IPS-18a (cell line): Measurements from ENCODE around the gene EPPIN.

Experiments
- H3K27ac ChIP-seq: one replicate; pipeline ENCODE4 v1.5.1; 2013; ENCODE audit warnings: low read length
- H3K27me3 ChIP-seq: one replicate; pipeline ENCODE4 v1.6.1; 2013; ENCODE audit warnings: mild to moderate bottlenecking, low read length; ENCODE audit not compliant: control insufficient read depth, insufficient read depth
- H3K36me3 ChIP-seq: one replicate; pipeline ENCODE4 v1.6.1; 2013; ENCODE audit warnings: low read depth, low read length; ENCODE audit not compliant: control insufficient read depth
- H3K4me1 ChIP-seq: one replicate; pipeline ENCODE4 v1.6.1; 2013; ENCODE audit warnings: low read depth, low read length; ENCODE audit not compliant: control insufficient read depth
- H3K4me3 ChIP-seq: one replicate; pipeline ENCODE4 v1.5.1; 2013; ENCODE audit warnings: low read length
- H3K9ac ChIP-seq: one replicate; pipeline ENCODE4 v1.6.1; 2013; ENCODE audit warnings: mild to moderate bottlenecking, low read length, moderate library complexity
- H3K9me3 ChIP-seq: one replicate; pipeline ENCODE4 v1.6.1; 2013; ENCODE audit warnings: low read depth, low read length; ENCODE audit not compliant: control insufficient read depth

Gene EPPIN

DNA sequence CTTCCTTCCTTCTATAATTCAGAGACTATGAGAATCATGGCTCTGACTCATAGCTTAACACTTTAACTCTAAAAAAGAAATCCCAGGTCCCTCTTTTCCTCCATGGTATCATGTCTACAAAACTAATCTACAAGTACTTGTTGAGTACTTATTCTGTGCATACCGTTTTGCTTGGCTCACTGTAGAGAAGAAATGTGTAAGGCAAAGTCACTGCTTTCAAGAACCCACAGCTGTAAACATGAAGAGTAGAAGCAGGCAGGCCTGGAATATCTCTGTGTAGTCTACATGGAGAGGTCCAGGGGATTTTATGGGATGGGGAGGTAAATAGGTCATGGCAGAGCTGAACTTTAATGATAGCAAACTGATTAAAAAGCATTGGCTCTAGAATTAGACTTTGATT is 45.6 kb downstream of the EPPIN start:
- Histone ChIP-seq H3K4me3 (no peak overlapping the region), H3K36me3 (no peaks in the 10 kb centered on the region), H3K27ac (no peak overlapping the region), H3K9me3 (no peaks in the 10 kb centered on the region), H3K4me1 (no peaks in the 10 kb centered on the region), H3K9ac (no peak overlapping the region), H3K27me3 (no peaks in the 10 kb centered on the region)

DNA sequence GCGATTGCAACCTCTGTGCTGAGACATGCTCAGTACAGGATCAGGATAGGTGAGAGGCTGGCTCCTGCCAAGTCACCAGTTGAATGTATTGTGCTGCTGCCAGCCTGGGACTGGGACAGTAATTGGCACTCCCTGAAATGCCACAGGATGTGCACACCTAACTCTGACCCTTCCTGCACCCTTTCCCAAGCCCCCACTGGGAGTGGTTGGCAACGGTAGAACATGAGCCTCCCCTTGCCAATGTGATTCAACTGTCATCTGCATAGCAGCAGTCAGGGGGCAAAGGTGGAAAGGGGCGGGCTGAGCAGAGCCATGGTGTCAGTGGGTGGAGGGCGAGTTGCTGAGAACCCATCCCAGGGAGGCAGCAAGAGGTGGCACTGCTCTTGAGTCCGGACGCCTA is 47.2 kb downstream of the EPPIN start:
- Histone ChIP-seq H3K36me3 (no peaks in the 10 kb centered on the region), H3K27ac (no peak overlapping the region), H3K4me1 (no peaks in the 10 kb centered on the region), H3K27me3 (no peaks in the 10 kb centered on the region), H3K9ac (no peak overlapping the region), H3K4me3 (no peak overlapping the region), H3K9me3 (no peaks in the 10 kb centered on the region)

DNA sequence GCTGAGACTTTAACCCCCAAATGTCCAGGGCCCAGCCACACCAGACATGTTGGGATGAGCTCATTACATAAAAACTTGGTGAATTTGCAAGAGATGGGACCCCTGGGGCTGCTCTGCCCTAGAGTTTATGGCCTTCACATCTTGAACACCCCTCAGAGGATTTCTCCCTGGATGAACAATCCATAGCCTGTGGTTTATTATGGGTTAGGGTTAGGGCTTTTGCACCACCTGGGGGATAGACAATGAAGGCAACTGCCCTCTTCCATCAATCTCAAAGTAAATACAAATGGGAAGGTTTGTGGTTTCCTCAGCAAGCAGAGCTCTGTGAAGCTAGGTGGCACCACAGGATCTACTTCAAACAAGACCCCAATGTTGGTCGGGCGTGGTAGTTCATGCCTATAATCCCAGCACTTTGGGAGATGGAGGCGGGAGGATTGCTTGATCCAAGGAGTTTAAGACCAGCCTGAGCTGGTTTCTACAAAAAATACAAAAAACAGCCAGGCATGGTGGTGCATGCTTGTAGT is 49.2 kb downstream of the EPPIN start:
- Histone ChIP-seq H3K9me3 (no peaks in the 10 kb centered on the region), H3K4me1 (no peaks in the 10 kb centered on the region), H3K27me3 (no peaks in the 10 kb centered on the region), H3K9ac (no peak overlapping the region), H3K27ac (no peak overlapping the region), H3K4me3 (no peak overlapping the region), H3K36me3 (no peaks in the 10 kb centered on the region)

DNA sequence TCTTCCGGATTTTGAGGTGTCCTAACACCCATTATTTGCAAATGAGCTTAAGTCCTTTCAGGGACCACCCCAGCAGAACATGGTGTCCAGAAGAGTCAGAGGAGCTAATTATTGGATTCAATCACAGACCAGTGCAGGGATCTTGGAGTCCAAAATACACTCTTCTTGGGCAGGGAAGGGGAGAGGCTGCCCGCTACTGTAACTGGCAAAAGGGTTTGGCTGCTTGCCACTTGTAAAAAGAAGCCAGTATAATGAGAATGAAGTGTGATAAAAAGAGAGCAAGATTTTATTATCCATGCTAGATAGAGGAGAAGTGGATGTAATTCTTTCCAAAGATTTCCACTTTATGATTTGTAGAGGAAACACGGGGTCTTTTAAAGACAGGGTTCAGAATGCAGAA is 51.0 kb downstream of the EPPIN start:
- Histone ChIP-seq H3K4me3 (no peak overlapping the region), H3K36me3 (no peaks in the 10 kb centered on the region), H3K27ac (no peak overlapping the region), H3K9me3 (no peaks in the 10 kb centered on the region), H3K4me1 (no peaks in the 10 kb centered on the region), H3K9ac (no peak overlapping the region), H3K27me3 (no peaks in the 10 kb centered on the region)

DNA sequence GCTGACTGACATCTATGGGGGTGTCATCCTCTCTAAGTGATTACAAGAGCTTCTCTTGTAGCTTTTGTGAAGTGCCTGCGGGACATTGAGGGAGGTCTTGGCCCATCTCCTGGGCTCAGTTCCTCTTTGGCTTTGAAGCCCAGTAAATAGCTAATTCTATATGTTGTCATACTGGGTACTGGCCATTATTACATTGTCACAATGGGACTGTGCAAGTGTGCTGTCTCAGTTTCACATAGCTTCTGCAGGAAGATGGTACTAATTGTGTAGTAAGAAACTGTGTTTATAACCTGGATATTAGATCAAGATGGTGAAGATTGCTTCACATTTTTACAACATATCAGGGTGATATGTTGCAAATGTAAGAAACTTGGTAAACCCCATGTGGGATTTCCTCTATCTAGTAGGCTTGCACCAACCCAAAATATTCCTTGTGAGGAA is 51.7 kb downstream of the EPPIN start:
- no peaks in the 10 kb centered on the region for H3K4me1 ChIP-seq
- H3K27ac ChIP-seq, result no peak overlapping the region
- no peaks in the 10 kb centered on the region for H3K9me3 ChIP-seq
- no peak overlapping the region for H3K4me3 ChIP-seq
- no peaks in the 10 kb centered on the region for H3K36me3 ChIP-seq
- no peaks in the 10 kb centered on the region for H3K27me3 ChIP-seq
- no peak overlapping the region for H3K9ac ChIP-seq
